Left lung (tissue), 10 donors: ENCODE data around the gene DCLK2. TPM values are rescaled to one million over a fixed set of nuclear protein-coding genes. Genes with fewer than 3 reads are reported as not detected.

Experiments used
- ATAC-seq: fragments of 200-7000 bp; cut with Tn5 transposase; one replicate; pipeline ENCODE4 v1.9.1; 2020; ENCODE audit warnings: moderate library complexity
- DNase-seq, 4 donors: peaks; one replicate each; pipeline ENCODE4 v3.0.0-alpha.2; 2013 to 2020
- H3K27ac ChIP-seq, 2 donors: fragments of 200-600 bp; sonication (generic) in 1 of 2; one replicate each; pipeline versions ENCODE4 v1.5.0 to v1.8.0; 2020 to 2021
- H3K27me3 ChIP-seq, 2 donors: fragments of 200-600 bp; sonication (generic) in 1 of 2; one replicate each; pipeline versions ENCODE4 v1.5.0 to v1.8.0; 2020 to 2021
- H3K36me3 ChIP-seq, 2 donors: fragments of 200-600 bp; sonication (generic) in 1 of 2; one replicate each; pipeline versions ENCODE4 v1.5.0 to v1.8.0; 2020 to 2021
- H3K4me1 ChIP-seq, 2 donors: fragments of 200-600 bp; one replicate each; pipeline ENCODE4 v1.8.0; 2021
- H3K4me3 ChIP-seq, 2 donors: fragments of 200-600 bp; sonication (generic) in 1 of 2; one replicate each; pipeline versions ENCODE4 v1.5.0 to v1.8.0; 2020 to 2021; ENCODE audit warnings: mild to moderate bottlenecking in 1 of 2
- H3K9me3 ChIP-seq, 2 donors: fragments of 200-600 bp; sonication (generic) in 1 of 2; one replicate each; pipeline versions ENCODE4 v1.5.0 to v1.8.0; 2020 to 2021
- intact Hi-C, 2 donors: fragments of 100-400 bp; cut with DNase I; formaldehyde crosslinking; loops; one replicate each; pipeline versions ENCODE4 v1.11.2 to v1.14.2; 2022
- polyA plus RNA-seq, 6 donors: library from polyadenylated mRNA; unstranded; fragments of 120-200 nt; gene quantifications; one replicate each; pipeline ENCODE4 v1.2.1, GENCODE V29; 2013; ENCODE audit not compliant: insufficient read length in 6 of 6
- total RNA-seq, 2 donors: library from RNA; stranded (reverse); fragmentation: NEBNext Ultra II Directional; extraction: Animal tissue kit (Norgen Biotek cat#: 25700); gene quantifications; one replicate each; pipeline ENCODE4 v1.2.1, GENCODE V29; 2021
- TF ChIP-seq, protein P1 (sequence below), 2 donors: fragments of 200-600 bp; sonication (generic) in 1 of 2; IDR thresholded peaks; one replicate each; pipeline versions ENCODE4 v1.5.0 to v1.8.0; 2021; ENCODE audit warnings: antibody characterized with exemption in 2 of 2
- donor health status: DM: no; HTN: yes; CAD: no.
- donor health status: DM: no; HTN: no; CAD: no.

Gene DCLK2
- total and polyA plus RNA-seq, 8 donors: 2.6 to 12.9 (median 11.5) TPM

DNA sequence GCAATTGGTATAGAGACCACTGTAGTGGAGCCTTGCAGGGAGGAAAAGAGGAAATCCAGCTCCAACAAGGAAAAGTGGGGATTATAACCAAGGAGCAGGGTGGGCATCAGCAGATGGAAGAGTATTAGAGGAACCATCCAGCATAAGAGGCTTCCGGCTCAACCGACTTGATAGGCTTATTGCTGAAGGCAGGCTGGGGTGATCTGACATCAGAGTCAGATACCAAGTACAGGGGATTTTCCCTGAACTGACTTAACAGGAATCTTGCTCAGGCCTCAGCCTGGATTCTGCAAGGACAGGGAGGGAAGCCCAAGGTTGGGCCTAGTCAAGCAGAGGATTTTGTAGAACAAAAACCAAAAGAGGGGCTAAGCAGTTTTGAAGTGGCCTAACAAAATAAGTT, 129.6 kb downstream of the DCLK2 start:
- TF ChIP-seq, protein P1, sequence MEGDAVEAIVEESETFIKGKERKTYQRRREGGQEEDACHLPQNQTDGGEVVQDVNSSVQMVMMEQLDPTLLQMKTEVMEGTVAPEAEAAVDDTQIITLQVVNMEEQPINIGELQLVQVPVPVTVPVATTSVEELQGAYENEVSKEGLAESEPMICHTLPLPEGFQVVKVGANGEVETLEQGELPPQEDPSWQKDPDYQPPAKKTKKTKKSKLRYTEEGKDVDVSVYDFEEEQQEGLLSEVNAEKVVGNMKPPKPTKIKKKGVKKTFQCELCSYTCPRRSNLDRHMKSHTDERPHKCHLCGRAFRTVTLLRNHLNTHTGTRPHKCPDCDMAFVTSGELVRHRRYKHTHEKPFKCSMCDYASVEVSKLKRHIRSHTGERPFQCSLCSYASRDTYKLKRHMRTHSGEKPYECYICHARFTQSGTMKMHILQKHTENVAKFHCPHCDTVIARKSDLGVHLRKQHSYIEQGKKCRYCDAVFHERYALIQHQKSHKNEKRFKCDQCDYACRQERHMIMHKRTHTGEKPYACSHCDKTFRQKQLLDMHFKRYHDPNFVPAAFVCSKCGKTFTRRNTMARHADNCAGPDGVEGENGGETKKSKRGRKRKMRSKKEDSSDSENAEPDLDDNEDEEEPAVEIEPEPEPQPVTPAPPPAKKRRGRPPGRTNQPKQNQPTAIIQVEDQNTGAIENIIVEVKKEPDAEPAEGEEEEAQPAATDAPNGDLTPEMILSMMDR (IDR thresholded peaks at IDR 0.05): no peak
- Histone ChIP-seq H3K4me3 (no peak overlapping the region), H3K27ac (no peak overlapping the region), H3K36me3 (no peaks in the 10 kb centered on the region), H3K9me3 (no peaks in the 10 kb centered on the region), H3K4me1 (no peaks in the 10 kb centered on the region), H3K27me3 (no peaks in the 10 kb centered on the region)
- DNase-seq (no peak), ATAC-seq (no peak)
- intact Hi-C loops: no loop called here

GRCh38 chr4:150209140-150209829, 131.0 kb downstream of the DCLK2 start:
- peak in 2 of 4 donors; percentile 51 to 62 for DNase-seq
- intact Hi-C loops: no loop called here

GRCh38 chr4:150211016-150211415, 132.8 kb downstream of the DCLK2 start:
- Histone ChIP-seq H3K27me3 (no peaks in the 10 kb centered on the region), H3K9me3 (no peaks in the 10 kb centered on the region), H3K27ac (no peak overlapping the region), H3K4me1 (no peaks in the 10 kb centered on the region), H3K36me3 (no peaks in the 10 kb centered on the region), H3K4me3 (no peak overlapping the region)
- TF ChIP-seq, protein P1 (IDR thresholded peaks at IDR 0.05): no peak
- DNase-seq: no peak
- intact Hi-C loops: loop anchor here in 1 of 2 donors (10.0 kb wide), 1 partner anchor 206 kb away; no protein-coding TSS in a partner anchor
- ATAC-seq: no peak

More at GRCh38 chr4:150209140-150209829, 131.0 kb downstream of the DCLK2 start:
- H3K36me3 ChIP-seq: no peaks in the 10 kb centered on the region
- no peaks in the 10 kb centered on the region for H3K4me1 ChIP-seq
- peak; percentile 90 for ATAC-seq
- no peak overlapping the region for H3K4me3 ChIP-seq
- no peaks in the 10 kb centered on the region for H3K9me3 ChIP-seq
- H3K27me3 ChIP-seq: no peaks in the 10 kb centered on the region
- TF ChIP-seq, protein P1 (IDR thresholded peaks at IDR 0.05): peak; percentile 51 to 52
- H3K27ac ChIP-seq: no peak overlapping the region

GRCh38 chr4:150211799-150212445, 133.7 kb downstream of the DCLK2 start:
- Histone ChIP-seq H3K9me3 (no peaks in the 10 kb centered on the region), H3K4me1 (no peaks in the 10 kb centered on the region), H3K36me3 (no peaks in the 10 kb centered on the region), H3K27me3 (no peaks in the 10 kb centered on the region), H3K27ac (no peak overlapping the region), H3K4me3 (no peak overlapping the region)
- DNase-seq: no peak
- no peak for ATAC-seq
- intact Hi-C loops: loop anchor here in 1 of 2 donors (10.0 kb wide), 1 partner anchor 207 kb away; no protein-coding TSS in a partner anchor
- TF ChIP-seq, protein P1 (IDR thresholded peaks at IDR 0.05): no peak

- Histone ChIP-seq H3K27me3 (no peaks in the 10 kb centered on the region), H3K4me1 (no peaks in the 10 kb centered on the region), H3K27ac (no peak overlapping the region), H3K36me3 (no peaks in the 10 kb centered on the region), H3K9me3 (no peaks in the 10 kb centered on the region), H3K4me3 (no peak overlapping the region)
- no peak for ATAC-seq
- intact Hi-C loops: loop anchor here in 1 of 2 donors (10.0 kb wide), 1 partner anchor 208 kb away; no protein-coding TSS in a partner anchor
- no peak for DNase-seq
- TF ChIP-seq, protein P1 (IDR thresholded peaks at IDR 0.05): no peak
Observed at GRCh38 chr4:150212485-150212884, 134.2 kb downstream of the DCLK2 start.
